WTC11 (cell line): ENCODE measurements around the gene PRLR. TPM values are rescaled to one million over a fixed set of nuclear protein-coding genes. Genes with fewer than 3 reads are reported as not detected.

Source experiments
- ATAC-seq: fragments of 200-7000 bp; cut with Tn5 transposase; 2 replicates; pipeline ENCODE4 v1.10.0; 2021; ENCODE audit warnings: mild to moderate bottlenecking, moderate library complexity
- CTCF ChIA-PET: fragments of 300-600 bp; sonication (Branson Sonifier 250); formaldehyde crosslinking; loops from one replicate; lab custom pipeline; 2021; ENCODE audit warnings: antibody characterized with exemption; lab: Charles Lee
- POLR2A ChIA-PET: fragments of 350-600 bp; sonication (Branson Sonifier 250); formaldehyde crosslinking; loops from one replicate; lab custom pipeline; 2021; ENCODE audit warnings: antibody characterized with exemption; lab: Charles Lee
- DNase-seq: peaks from one replicate; pipeline ENCODE4 v3.0.0; 2021; ENCODE audit warnings: low spot score
- H3K27ac Mint-ChIP-seq: 2 replicates; pipeline ENCODE4 v1.8.0; 2021; ENCODE audit warnings: mixed read lengths
- H3K27me3 Mint-ChIP-seq: 2 replicates; pipeline ENCODE4 v1.8.0; 2021; ENCODE audit warnings: low read depth, mild to moderate bottlenecking, moderate library complexity, mixed read lengths
- H3K36me3 Mint-ChIP-seq: 2 replicates; pipeline ENCODE4 v1.8.0; 2021; ENCODE audit warnings: mixed read lengths
- H3K4me1 Mint-ChIP-seq: 2 replicates; pipeline ENCODE4 v1.8.0; 2022; ENCODE audit warnings: mixed read lengths
- H3K4me3 Mint-ChIP-seq: 2 replicates; pipeline ENCODE4 v1.8.0; 2021; ENCODE audit warnings: mild to moderate bottlenecking, moderate library complexity, mixed read lengths
- H3K9me3 Mint-ChIP-seq: 2 replicates; pipeline ENCODE4 v1.8.0; 2021; ENCODE audit warnings: mixed read lengths
- ATF1 ChIP-seq: sonication (generic); formaldehyde crosslinking; IDR thresholded peaks from 2 replicates; pipeline ENCODE4 v1.8.1; 2023; ENCODE audit warnings: mild to moderate bottlenecking, moderate library complexity, missing genetic modification reagents
- CBFB ChIP-seq: sonication (generic); formaldehyde crosslinking; IDR thresholded peaks from 2 replicates; pipeline ENCODE4 v1.8.1; 2022; ENCODE audit warnings: mild to moderate bottlenecking, low read depth, missing genetic modification reagents
- CREM ChIP-seq: sonication (generic); formaldehyde crosslinking; IDR thresholded peaks from 2 replicates; pipeline ENCODE4 v1.8.1; 2022; ENCODE audit warnings: mild to moderate bottlenecking, missing genetic modification reagents, moderate library complexity
- GABPB1 ChIP-seq: sonication (generic); formaldehyde crosslinking; IDR thresholded peaks from 2 replicates; pipeline ENCODE4 v1.8.1; 2023; ENCODE audit warnings: mild to moderate bottlenecking, missing genetic modification reagents
- GRHL2 ChIP-seq: fragments of 250-450 bp; sonication (Bioruptor Pico); IDR thresholded peaks from 2 replicates; pipeline ENCODE4 v1.8.0; 2022; ENCODE audit warnings: mild to moderate bottlenecking, moderate library complexity; ENCODE audit not compliant: insufficient replicate concordance, severe bottlenecking
- IRF2 ChIP-seq: sonication (generic); formaldehyde crosslinking; IDR thresholded peaks from 2 replicates; pipeline ENCODE4 v1.8.0; 2022; ENCODE audit warnings: low read depth, missing genetic modification reagents, borderline replicate concordance
- NFE2L1 ChIP-seq: sonication (generic); formaldehyde crosslinking; IDR thresholded peaks from 2 replicates; pipeline ENCODE4 v1.8.1; 2023; ENCODE audit warnings: missing genetic modification reagents
- SP1 ChIP-seq: sonication (generic); formaldehyde crosslinking; conservative IDR thresholded peaks from 2 replicates; pipeline ENCODE4 v1.8.1; 2022; ENCODE audit warnings: missing genetic modification reagents
- ZNF317 ChIP-seq: sonication (generic); formaldehyde crosslinking; IDR thresholded peaks from 2 replicates; pipeline ENCODE4 v1.8.1; 2023; ENCODE audit warnings: low read depth, mild to moderate bottlenecking, moderate library complexity, missing genetic modification reagents, borderline replicate concordance
- total RNA-seq: library from RNA; stranded (reverse); gene quantifications from 3 replicates; pipeline ENCODE4 v1.2.3, GENCODE V29; 2021
- TF ChIP-seq, protein P1 (sequence below): sonication (generic); formaldehyde crosslinking; IDR thresholded peaks from 2 replicates; pipeline ENCODE4 v1.8.0; 2022; ENCODE audit warnings: mild to moderate bottlenecking, missing genetic modification reagents
- TF ChIP-seq, protein P2 (sequence below): fragments of 200-600 bp; IDR thresholded peaks from 2 replicates; pipeline ENCODE4 v1.8.0; 2022; ENCODE audit warnings: antibody characterized with exemption
- TF ChIP-seq, protein P3 (sequence below): fragments of 250-450 bp; sonication (Bioruptor Pico); IDR thresholded peaks from 2 replicates; pipeline ENCODE4 v1.9.0; 2021; ENCODE audit warnings: moderate library complexity, mild to moderate bottlenecking, inconsistent platforms, borderline replicate concordance
- TF ChIP-seq, protein P4 (sequence below): sonication (generic); formaldehyde crosslinking; IDR thresholded peaks from 2 replicates; pipeline ENCODE4 v1.8.1; 2022; ENCODE audit warnings: low read depth, mild to moderate bottlenecking, moderate library complexity, missing genetic modification reagents, borderline replicate concordance
- TF ChIP-seq, protein P5 (sequence below): sonication (generic); formaldehyde crosslinking; IDR thresholded peaks from 2 replicates; pipeline ENCODE4 v1.8.0; 2023; ENCODE audit warnings: missing genetic modification reagents

PRLR gene
- total RNA-seq, 1 experiment from 2014 or later = 3.2 TPM

DNA sequence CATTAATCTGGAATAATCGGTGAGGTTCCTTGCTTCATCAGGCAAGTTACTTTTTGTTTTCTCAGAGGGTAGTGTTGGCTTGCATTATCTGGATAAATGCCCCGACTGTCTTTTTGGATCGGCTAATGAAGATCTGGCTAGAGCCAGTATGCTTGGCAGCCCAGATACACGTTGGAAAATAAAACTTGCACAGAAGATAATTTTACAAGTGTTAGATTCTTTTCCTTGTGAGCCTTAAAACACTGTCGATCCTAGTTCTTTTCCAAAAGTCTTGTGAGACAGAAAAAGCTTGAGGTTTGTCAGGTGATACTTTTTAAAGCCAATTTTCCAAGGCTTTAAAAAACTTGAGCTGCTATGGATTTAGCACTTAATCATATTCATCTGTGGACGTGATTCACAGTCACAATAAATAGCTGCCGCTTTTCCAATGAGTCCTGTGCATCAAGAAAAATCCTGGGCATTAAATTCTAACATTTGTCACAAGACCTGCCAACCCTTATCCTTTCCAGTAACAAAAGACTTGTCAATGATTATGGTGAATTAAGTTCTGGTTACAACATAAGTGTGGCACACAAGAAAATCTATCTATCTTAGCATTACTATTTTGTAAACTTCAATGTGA lies 68.5 kb downstream of the PRLR start (continued):
- TF ChIP-seq, protein P1, sequence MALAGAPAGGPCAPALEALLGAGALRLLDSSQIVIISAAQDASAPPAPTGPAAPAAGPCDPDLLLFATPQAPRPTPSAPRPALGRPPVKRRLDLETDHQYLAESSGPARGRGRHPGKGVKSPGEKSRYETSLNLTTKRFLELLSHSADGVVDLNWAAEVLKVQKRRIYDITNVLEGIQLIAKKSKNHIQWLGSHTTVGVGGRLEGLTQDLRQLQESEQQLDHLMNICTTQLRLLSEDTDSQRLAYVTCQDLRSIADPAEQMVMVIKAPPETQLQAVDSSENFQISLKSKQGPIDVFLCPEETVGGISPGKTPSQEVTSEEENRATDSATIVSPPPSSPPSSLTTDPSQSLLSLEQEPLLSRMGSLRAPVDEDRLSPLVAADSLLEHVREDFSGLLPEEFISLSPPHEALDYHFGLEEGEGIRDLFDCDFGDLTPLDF = no peak
- TF ChIP-seq, protein P2, sequence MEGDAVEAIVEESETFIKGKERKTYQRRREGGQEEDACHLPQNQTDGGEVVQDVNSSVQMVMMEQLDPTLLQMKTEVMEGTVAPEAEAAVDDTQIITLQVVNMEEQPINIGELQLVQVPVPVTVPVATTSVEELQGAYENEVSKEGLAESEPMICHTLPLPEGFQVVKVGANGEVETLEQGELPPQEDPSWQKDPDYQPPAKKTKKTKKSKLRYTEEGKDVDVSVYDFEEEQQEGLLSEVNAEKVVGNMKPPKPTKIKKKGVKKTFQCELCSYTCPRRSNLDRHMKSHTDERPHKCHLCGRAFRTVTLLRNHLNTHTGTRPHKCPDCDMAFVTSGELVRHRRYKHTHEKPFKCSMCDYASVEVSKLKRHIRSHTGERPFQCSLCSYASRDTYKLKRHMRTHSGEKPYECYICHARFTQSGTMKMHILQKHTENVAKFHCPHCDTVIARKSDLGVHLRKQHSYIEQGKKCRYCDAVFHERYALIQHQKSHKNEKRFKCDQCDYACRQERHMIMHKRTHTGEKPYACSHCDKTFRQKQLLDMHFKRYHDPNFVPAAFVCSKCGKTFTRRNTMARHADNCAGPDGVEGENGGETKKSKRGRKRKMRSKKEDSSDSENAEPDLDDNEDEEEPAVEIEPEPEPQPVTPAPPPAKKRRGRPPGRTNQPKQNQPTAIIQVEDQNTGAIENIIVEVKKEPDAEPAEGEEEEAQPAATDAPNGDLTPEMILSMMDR = no peak
- TF ChIP-seq, all 79 proteins: peak for 0

DNA sequence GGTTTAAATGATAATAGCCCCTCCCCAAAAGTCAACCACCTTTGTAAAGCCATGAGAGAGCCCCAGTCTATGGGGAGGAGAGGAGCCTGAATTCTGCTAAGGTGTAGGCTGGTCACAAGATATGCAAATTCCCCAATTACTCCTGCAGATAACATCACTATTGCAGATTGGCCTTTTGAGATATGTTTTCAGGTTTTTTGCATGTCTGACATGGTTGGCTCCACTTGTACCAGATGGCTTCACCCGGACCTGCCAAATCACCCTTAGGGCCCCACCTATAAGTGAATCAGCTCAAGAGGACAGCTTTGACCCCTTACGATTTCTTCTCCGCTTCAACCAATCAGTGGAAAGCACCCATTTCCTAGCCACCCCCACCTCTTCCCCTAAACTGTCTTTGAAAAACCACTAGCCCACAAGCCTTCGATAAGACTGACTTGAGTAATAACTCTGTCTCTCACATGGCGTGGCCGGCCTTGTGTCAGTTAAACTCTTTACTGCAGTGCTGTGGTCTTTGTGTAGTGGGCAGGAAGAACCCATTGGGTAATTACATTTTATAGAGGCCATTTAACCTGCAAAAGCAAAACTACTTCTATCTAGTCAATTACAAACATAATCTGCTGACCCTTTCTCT lies 69.7 kb downstream of the PRLR start:
- CTCF ChIA-PET = no interaction called here
- DNase-seq = no peak
- H3K4me3 Mint-ChIP-seq = no peak overlapping the region
- peaks cover 21% of the 10 kb centered on the region for H3K9me3 Mint-ChIP-seq
- H3K27me3 Mint-ChIP-seq = peaks cover 11% of the 10 kb centered on the region
- no peaks in the 10 kb centered on the region for H3K36me3 Mint-ChIP-seq
- H3K4me1 Mint-ChIP-seq = peaks cover 25% of the 10 kb centered on the region
- TF ChIP-seq GABPB1 (CRISPR knock-in tag) (no peak), NFE2L1 (CRISPR knock-in tag) (no peak), IRF2 (CRISPR knock-in tag) (no peak), SP1 (no peak), ZNF317 (CRISPR knock-in tag) (no peak), CREM (CRISPR knock-in tag) (no peak), GRHL2 (CRISPR knock-in tag) (no peak), CBFB (no peak), ATF1 (CRISPR knock-in tag) (no peak)
- TF ChIP-seq, protein P3, sequence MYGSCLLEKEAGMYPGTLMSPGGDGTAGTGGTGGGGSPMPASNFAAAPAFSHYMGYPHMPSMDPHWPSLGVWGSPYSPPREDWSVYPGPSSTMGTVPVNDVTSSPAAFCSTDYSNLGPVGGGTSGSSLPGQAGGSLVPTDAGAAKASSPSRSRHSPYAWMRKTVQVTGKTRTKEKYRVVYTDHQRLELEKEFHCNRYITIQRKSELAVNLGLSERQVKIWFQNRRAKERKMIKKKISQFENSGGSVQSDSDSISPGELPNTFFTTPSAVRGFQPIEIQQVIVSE (CRISPR knock-in tag) = no peak
- TF ChIP-seq, protein P4, sequence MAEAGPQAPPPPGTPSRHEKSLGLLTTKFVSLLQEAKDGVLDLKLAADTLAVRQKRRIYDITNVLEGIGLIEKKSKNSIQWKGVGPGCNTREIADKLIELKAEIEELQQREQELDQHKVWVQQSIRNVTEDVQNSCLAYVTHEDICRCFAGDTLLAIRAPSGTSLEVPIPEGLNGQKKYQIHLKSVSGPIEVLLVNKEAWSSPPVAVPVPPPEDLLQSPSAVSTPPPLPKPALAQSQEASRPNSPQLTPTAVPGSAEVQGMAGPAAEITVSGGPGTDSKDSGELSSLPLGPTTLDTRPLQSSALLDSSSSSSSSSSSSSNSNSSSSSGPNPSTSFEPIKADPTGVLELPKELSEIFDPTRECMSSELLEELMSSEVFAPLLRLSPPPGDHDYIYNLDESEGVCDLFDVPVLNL = no peak
- TF ChIP-seq, all 79 proteins: peak for 0
- no peak for ATAC-seq
- POLR2A ChIA-PET = no interaction called here
- H3K27ac Mint-ChIP-seq = no peak overlapping the region

DNA sequence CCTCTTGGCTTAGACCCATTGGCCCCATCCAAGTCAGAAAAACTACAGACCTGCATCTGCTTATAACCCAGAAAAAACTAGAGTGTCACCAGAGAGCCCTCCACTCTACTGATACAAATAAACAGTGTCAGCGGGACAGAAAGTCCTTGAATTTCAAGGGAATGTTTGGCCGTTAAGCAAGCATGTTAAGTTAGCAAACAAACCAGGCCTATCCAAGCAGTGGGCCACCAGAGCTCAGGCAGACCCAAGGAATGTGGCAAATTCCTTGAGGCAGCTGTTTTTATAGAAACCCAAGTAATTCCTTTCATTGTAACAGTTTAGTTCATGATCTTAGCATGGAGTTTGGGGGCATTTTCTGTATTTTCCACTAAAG lies 70.9 kb downstream of the PRLR start:
- peak overlapping the region; percentile 24; the same call in 1 of the 2 replicates for H3K27ac Mint-ChIP-seq
- H3K9me3 Mint-ChIP-seq = peaks cover 14% of the 10 kb centered on the region
- peaks cover 11% of the 10 kb centered on the region for H3K27me3 Mint-ChIP-seq
- TF ChIP-seq, protein P5, sequence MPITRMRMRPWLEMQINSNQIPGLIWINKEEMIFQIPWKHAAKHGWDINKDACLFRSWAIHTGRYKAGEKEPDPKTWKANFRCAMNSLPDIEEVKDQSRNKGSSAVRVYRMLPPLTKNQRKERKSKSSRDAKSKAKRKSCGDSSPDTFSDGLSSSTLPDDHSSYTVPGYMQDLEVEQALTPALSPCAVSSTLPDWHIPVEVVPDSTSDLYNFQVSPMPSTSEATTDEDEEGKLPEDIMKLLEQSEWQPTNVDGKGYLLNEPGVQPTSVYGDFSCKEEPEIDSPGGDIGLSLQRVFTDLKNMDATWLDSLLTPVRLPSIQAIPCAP (CRISPR knock-in tag) = no peak
- TF ChIP-seq, all 79 proteins: peak for 0
- no peaks in the 10 kb centered on the region for H3K36me3 Mint-ChIP-seq
- ChIA-PET CTCF (no interaction called here), POLR2A (no interaction called here)
- H3K4me3 Mint-ChIP-seq = no peak overlapping the region
- peak; percentile 22 for DNase-seq
- ATAC-seq = peak; percentile 87
- peaks cover 29% of the 10 kb centered on the region for H3K4me1 Mint-ChIP-seq
